ENCODE results near the gene FARP2.

FARP2 gene

GRCh38 chr2:241483305-241483704 is 127.2 kb downstream of the FARP2 start:
- in situ Hi-C loops (cut with MboI; ENCODE audit: low pct_unique_long_range_greater_than_20kb, low sequenced_read_pairs, unreplicated experiment), result no loop called here
- TF ChIP-seq, protein P1, sequence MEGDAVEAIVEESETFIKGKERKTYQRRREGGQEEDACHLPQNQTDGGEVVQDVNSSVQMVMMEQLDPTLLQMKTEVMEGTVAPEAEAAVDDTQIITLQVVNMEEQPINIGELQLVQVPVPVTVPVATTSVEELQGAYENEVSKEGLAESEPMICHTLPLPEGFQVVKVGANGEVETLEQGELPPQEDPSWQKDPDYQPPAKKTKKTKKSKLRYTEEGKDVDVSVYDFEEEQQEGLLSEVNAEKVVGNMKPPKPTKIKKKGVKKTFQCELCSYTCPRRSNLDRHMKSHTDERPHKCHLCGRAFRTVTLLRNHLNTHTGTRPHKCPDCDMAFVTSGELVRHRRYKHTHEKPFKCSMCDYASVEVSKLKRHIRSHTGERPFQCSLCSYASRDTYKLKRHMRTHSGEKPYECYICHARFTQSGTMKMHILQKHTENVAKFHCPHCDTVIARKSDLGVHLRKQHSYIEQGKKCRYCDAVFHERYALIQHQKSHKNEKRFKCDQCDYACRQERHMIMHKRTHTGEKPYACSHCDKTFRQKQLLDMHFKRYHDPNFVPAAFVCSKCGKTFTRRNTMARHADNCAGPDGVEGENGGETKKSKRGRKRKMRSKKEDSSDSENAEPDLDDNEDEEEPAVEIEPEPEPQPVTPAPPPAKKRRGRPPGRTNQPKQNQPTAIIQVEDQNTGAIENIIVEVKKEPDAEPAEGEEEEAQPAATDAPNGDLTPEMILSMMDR (IDR thresholded peaks at IDR 0.05; ENCODE audit: extremely low read depth, insufficient read depth, missing control alignments), result no peak
- no peak for DNase-seq (ENCODE audit: low spot score)

DNA sequence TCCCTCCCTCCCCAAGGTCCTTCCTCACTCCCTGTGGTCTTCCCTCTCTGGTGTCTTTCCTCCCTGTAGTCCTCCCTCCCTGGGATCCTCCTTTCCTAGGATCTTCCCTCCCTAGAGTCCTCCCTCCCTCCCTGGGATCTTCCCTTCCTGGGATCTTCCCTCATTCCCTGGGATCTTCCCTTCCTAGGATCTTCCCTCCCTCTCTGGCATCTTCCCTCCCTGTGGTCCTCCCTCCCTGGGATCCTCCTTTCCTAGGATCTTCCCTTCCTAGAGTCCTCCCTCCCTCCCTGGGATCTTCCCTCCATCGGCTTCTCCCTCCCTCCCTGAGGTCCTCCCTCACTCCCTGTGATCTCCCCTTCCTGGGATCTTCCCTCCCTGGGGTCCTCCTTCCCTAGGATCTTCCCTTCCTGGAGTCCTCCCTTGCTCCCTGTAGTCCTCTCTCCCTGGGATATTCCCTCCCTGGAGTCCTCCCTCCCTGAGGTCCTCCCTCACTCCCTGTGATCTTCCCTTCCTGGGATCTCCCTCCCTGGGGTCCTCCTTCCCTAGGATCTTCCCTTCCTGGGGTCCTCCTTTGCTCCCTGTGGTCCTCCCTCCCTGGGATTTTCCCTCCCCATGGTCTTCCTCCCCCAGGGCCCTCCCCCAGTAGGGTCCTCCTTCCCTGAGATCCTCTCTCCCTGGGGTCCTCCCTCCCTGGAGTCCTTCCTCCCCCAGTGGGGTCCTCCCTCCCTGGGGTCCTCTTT is 129.3 kb downstream of the FARP2 start:
- in situ Hi-C loops (cut with MboI; ENCODE audit: low pct_unique_long_range_greater_than_20kb, low sequenced_read_pairs, unreplicated experiment), result no loop called here
- TF ChIP-seq, protein P1 (IDR thresholded peaks at IDR 0.05; ENCODE audit: extremely low read depth, insufficient read depth, missing control alignments), result no peak
- no peak for DNase-seq (ENCODE audit: low spot score)

DNA sequence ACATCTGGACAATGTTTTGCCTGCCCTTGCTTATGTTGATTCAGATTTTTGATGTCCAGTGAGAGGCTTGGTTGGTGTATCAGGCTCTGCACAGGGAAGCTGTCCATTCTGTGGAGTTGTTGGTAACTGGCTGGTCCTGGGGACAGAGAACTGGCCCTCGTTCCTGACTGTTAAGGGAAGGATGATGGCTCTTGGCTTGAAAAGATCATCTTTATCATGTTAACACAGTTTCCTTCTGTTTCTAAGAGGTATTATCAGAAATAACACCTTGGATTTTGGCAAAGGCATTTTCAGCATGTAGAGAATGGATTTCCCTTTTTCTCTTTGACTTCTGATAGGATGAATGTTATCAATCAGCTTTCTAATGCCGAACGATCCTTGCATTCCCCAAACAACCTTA is 133.0 kb downstream of the FARP2 start:
- TF ChIP-seq, protein P1 (IDR thresholded peaks at IDR 0.05; ENCODE audit: extremely low read depth, insufficient read depth, missing control alignments), result no peak
- in situ Hi-C loops (cut with MboI; ENCODE audit: low pct_unique_long_range_greater_than_20kb, low sequenced_read_pairs, unreplicated experiment), result no loop called here
- DNase-seq (ENCODE audit: low spot score), result no peak

DNA sequence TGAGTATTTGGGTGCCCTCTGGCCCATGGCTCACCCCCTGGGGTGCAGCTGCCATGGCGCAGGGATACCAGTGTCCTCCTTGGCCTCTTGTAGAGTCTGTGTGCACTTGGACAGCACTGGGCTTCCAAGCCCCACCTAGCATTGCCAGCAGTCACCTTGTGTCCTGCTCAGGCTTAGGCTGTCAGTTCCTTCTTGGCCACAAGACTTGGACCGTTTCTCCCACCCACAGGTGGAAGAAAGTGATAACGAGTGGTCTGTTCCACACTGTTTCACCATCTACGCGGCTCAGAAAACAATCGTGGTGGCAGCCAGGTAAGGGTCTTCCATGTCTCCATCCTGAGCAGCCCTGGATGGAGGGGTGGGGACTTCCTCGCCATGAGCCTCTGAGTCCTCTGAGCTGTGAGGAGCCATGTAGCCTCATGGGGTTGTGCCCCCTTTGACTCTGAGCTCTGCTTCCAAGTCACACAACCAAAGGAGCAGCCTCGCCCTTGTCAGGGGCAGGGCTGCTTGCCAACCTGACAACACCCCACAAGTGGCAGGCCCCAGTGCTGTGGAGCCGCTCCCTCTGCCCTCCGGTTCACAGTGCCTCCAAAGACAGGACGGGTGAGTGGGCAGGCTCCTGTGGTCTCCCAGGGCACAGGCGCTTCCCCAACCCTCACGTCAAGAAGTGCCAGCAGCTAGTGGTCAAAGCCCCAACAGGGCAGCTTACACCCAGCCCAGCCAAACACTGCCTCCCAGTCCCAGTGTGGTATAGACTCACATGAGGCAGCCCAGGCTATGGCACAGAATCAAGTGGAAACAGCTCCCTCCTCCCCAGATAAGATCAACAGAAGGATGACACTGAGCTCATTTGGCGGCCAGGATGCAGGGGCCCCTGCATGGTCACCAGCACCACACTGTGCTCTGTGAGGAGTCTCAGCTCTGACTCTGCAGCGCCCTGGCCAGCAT is 133.9 kb downstream of the FARP2 start:
- TF ChIP-seq, protein P1 (IDR thresholded peaks at IDR 0.05; ENCODE audit: extremely low read depth, insufficient read depth, missing control alignments), result no peak

GRCh38 chr2:241490825-241491506 is 134.9 kb downstream of the FARP2 start:
- TF ChIP-seq, protein P1 (IDR thresholded peaks at IDR 0.05; ENCODE audit: extremely low read depth, insufficient read depth, missing control alignments), result no peak
- in situ Hi-C loops (cut with MboI; ENCODE audit: low pct_unique_long_range_greater_than_20kb, low sequenced_read_pairs, unreplicated experiment), result no loop called here
- DNase-seq (ENCODE audit: low spot score), result no peak

More for the DNA sequence above, 133.9 kb downstream of the FARP2 start:
- in situ Hi-C loops (cut with MboI; ENCODE audit: low pct_unique_long_range_greater_than_20kb, low sequenced_read_pairs, unreplicated experiment), result no loop called here
- DNase-seq (ENCODE audit: low spot score), result no peak

DNA sequence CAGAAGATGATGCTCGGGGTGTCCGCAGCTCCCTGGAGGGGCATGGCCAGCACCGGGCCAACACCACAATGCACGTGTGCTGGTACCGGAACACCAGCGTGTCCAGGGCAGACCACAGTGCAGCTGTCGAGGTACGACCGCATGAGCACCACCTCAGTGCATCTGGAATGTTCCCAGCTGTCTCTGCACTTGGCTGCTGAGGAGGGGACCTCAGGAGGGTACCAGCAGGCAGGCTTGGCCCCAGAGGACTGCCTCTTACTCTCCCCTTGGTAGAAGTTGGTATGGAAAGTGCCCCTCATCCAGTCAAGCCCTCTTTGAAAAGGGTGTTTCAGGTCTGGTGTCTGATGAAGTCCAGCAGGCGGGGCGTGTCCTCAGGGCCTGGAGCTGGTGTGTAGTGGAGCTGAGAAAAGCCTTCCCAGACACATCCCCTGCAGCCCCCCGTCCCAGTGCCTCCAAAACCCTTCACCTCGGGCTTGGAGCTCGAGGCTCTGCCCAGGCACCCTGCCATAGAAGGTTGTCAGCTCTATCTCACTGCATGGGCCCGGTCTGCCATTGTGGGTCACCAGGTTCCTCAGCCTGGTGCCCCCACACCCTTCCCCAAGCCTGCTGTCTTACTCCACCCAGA is 135.6 kb downstream of the FARP2 start:
- in situ Hi-C loops (cut with MboI; ENCODE audit: low pct_unique_long_range_greater_than_20kb, low sequenced_read_pairs, unreplicated experiment), result no loop called here
- DNase-seq (ENCODE audit: low spot score), result no peak
- TF ChIP-seq, protein P1 (IDR thresholded peaks at IDR 0.05; ENCODE audit: extremely low read depth, insufficient read depth, missing control alignments), result no peak
